Measurements from ENCODE around the gene PIP5K1C. TPM values are rescaled to one million over a fixed set of nuclear protein-coding genes. Genes with fewer than 3 reads are reported as not detected.

Gene PIP5K1C
- total and polyA plus RNA-seq, 9 of the 15 experiments (the other 6 are each of a cell fraction or from before 2014, with no cell fraction given), result 0.38 to 22.1 (median 4.1) TPM

- TF ChIP-seq REST (IDR thresholded peaks at IDR 0.05; ENCODE audit: borderline replicate concordance) (peak; percentile 14; the same call in 1 of the 2 replicates), REST (CRISPR knock-in tag; IDR thresholded peaks at IDR 0.05; ENCODE audit: low read depth) (no peak), CHD4 (IDR thresholded peaks at IDR 0.05; ENCODE audit: insufficient read depth, insufficient replicate concordance, low read depth, low read length, poor library complexity, severe bottlenecking) (no peak), SFPQ (IDR thresholded peaks at IDR 0.05; ENCODE audit: low read depth, low read length) (no peak), KLF10 (CRISPR knock-in tag; IDR thresholded peaks at IDR 0.05) (no peak)
Measured at GRCh38 chr19:3671680-3672574, 28.3 kb downstream of the PIP5K1C start (continued).
